ENCODE data around the gene P2RX1. TPM values are rescaled to one million over a fixed set of nuclear protein-coding genes. Genes with fewer than 3 reads are reported as not detected.

Gene P2RX1
- total RNA-seq, 1 donor, result 31.6 TPM

DNA sequence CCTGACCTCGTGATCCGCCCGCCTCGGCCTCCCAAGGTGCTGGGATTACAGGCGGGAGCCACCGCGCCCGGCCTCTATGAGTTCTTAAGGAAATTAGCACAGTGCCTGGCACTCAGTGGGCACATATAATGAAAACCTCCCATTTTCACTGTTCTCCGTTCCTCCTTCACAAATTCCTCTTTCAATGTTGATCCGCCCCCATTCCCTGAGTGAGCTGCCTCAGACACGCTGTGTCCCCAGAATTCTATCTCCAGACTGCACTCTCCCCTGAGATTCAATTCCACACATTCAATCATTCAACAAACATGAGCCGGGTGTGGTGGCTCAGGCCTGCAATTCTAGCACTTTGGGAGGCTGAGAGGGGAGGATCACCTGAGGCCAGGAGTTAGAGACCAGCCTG is 7.0 kb downstream of the P2RX1 start:
- Histone ChIP-seq H3K4me1 (ENCODE audit: insufficient read depth, low read length) (peaks cover 40% of the 10 kb centered on the region), H3K4me3 (ENCODE audit: low read length) (no peak overlapping the region), H3K9me3 (ENCODE audit: low read depth, low read length) (no peaks in the 10 kb centered on the region), H3K27me3 (ENCODE audit: insufficient read depth, low read length) (no peaks in the 10 kb centered on the region)

DNA sequence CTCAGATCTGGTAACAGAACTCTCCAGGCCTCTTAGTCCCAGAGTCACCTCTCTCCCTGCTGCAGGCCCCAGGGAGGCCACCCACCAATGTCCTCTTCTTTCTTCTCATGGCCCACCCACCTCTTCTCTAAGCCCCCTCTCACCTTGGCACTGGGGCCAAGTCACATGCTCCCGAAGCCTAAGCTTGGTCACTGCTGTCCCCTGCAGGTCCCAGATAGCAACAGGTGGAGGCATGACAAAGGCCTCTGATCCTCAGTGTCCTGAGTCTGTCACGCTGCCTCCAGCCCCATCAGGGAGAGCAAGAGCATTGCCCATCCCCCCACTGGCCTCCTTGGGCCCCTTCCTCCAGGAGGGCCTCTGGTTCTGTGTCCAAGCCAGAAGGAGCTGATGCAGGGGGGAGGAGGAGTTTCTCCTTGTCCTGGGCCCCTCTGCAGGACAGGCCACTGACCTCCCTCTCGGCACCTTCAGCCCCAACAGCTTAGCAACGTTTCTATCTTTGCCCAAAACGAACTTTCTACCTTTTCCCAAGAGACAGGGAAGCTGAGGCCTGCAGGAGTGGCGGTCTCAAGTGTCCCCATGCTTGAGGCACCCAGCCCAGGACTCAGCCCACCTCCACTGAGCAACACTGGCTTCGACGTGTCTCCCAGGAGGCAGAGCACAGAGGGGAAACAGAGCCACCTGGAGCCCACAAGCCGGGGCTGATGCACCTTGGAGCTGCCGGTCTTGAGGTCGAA is 8.6 kb downstream of the P2RX1 start:
- no peaks in the 10 kb centered on the region for H3K9me3 ChIP-seq (ENCODE audit: low read depth, low read length)
- no peak overlapping the region for H3K4me3 ChIP-seq (ENCODE audit: low read length)
- H3K4me1 ChIP-seq (ENCODE audit: insufficient read depth, low read length), result peaks cover 24% of the 10 kb centered on the region
- H3K27me3 ChIP-seq (ENCODE audit: insufficient read depth, low read length), result no peaks in the 10 kb centered on the region

DNA sequence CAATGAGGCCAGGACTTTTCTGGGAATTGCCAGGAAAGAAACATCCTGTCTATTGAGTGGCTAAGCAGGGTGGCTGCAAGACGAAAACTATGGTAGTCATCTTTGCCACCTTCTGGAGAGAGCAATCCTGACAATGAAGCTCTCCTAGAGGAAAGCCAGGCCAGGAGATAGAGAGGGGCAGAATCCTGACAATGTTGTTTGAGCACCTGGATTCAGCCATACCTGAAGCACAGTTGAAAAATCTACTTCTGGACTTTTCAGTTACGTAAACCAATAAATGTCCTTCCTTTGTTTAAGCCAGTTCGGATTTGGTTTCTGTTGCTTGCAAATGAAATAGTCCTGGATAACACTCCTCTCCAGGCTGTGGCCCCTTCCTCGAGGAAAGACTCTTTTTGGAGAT is 9.4 kb downstream of the P2RX1 start:
- peaks cover 17% of the 10 kb centered on the region for H3K4me1 ChIP-seq (ENCODE audit: insufficient read depth, low read length)
- H3K27me3 ChIP-seq (ENCODE audit: insufficient read depth, low read length), result no peaks in the 10 kb centered on the region
- H3K4me3 ChIP-seq (ENCODE audit: low read length), result no peak overlapping the region
- no peaks in the 10 kb centered on the region for H3K9me3 ChIP-seq (ENCODE audit: low read depth, low read length)

DNA sequence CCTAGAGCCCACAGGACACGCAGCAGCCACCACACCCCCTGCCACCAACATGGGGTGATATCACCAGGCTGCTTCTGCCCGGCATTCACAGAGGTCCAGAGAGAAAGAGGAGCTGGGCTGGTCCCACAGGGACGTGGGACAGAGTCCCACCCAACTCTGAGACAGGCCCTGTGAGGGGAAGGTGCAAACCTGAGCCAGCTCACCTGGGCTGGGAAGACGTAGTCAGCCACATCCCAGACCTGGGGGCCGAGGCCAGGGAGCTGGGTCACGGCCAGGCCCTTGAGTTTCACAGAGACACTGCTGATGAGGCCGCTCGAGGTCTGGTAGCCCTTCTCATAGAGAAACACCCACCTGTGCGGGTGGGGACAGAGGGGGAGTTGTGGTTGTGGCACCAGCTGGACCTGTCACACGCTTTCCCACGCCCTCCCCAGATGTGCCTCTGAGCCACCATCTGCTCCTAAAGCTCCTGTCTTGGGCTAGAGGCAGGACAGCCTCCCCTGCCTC is 11.2 kb downstream of the P2RX1 start:
- H3K9me3 ChIP-seq (ENCODE audit: low read depth, low read length), result no peaks in the 10 kb centered on the region
- H3K4me1 ChIP-seq (ENCODE audit: insufficient read depth, low read length), result no peaks in the 10 kb centered on the region
- H3K27me3 ChIP-seq (ENCODE audit: insufficient read depth, low read length), result no peaks in the 10 kb centered on the region
- no peak overlapping the region for H3K4me3 ChIP-seq (ENCODE audit: low read length)

DNA sequence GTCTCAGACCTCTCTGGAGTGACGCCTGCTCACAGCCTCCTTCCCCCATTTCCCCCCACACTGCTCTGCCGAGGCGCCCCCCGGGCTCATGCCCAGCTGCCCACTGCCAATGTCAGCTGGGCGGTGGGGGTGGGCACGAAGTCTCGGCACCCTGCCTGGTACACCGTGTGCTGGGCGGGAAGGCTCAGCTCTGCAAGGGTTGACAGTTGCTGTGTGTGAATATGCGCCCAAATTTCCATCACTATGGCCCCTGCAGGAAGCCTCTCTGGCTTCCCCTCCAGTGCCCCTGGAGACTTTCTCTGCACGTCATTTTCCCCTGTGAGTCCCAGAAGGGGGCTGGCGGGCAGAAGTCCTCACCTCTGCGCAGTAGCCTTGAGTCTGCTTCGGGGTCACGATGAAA is 11.8 kb downstream of the P2RX1 start:
- Histone ChIP-seq H3K9me3 (ENCODE audit: low read depth, low read length) (no peaks in the 10 kb centered on the region), H3K4me1 (ENCODE audit: insufficient read depth, low read length) (no peaks in the 10 kb centered on the region), H3K27me3 (ENCODE audit: insufficient read depth, low read length) (no peaks in the 10 kb centered on the region), H3K4me3 (ENCODE audit: low read length) (no peak overlapping the region)

DNA sequence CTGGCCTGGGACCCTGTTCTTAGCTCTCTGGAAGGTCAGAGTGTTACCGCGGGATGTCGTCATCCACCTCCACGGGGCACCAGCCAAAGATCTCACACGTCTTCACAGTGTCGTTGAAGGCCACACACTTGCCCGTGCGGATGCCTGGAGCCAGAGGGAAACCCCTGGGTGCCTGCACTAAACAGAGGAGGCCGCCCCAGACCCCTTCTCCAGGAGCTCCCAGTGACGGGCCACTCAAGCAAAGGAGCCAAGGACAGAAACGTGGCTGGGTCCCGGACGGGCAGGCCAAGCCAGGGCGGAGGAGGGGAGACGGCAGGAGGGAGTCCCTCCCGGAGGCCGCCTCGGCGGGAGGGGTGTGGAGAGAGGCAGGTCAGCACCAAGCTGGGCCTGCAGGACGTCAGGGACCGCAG is 12.4 kb downstream of the P2RX1 start:
- H3K4me3 ChIP-seq (ENCODE audit: low read length), result no peak overlapping the region
- no peaks in the 10 kb centered on the region for H3K9me3 ChIP-seq (ENCODE audit: low read depth, low read length)
- H3K27me3 ChIP-seq (ENCODE audit: insufficient read depth, low read length), result no peaks in the 10 kb centered on the region
- H3K4me1 ChIP-seq (ENCODE audit: insufficient read depth, low read length), result no peaks in the 10 kb centered on the region

DNA sequence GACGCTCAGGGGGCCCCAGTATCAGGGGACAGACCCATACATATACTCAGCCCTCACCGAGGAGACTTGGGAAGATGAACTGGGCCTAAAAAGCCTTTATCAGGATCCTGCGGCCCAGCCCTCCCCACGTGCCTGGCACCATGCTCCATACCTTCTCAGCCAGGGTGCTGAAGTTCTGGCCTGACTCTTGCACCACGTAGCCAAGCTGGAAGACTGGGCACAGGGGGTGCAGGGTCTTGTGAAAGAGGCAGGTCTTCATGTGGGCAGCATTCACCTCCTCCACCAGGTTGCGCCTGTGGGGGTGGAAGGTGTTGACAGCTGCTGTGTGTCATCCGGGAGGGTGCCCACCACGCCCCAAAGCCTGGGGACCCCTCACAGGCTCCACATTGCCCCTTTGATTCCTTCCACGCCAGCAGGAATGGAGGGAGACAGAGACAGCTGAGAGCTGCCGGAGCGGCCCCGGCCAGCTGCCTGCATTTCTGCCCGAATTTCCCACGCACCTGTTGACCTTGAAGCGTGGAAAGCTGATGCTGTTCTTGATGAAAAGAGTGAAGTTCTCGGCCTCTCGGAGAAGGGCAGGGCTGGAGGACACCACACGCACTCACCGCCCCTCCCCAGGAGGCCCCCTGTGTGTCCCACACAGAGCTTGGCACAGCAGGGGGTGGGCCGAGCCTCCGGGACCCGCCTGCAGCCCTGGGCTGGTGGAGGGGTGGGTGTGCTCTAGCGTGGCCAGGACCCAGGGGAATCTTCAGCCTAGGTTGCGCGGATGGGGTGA is 13.0 kb downstream of the P2RX1 start:
- Histone ChIP-seq H3K9me3 (ENCODE audit: low read depth, low read length) (no peaks in the 10 kb centered on the region), H3K4me1 (ENCODE audit: insufficient read depth, low read length) (no peaks in the 10 kb centered on the region), H3K4me3 (ENCODE audit: low read length) (no peak overlapping the region), H3K27me3 (ENCODE audit: insufficient read depth, low read length) (no peaks in the 10 kb centered on the region)

DNA sequence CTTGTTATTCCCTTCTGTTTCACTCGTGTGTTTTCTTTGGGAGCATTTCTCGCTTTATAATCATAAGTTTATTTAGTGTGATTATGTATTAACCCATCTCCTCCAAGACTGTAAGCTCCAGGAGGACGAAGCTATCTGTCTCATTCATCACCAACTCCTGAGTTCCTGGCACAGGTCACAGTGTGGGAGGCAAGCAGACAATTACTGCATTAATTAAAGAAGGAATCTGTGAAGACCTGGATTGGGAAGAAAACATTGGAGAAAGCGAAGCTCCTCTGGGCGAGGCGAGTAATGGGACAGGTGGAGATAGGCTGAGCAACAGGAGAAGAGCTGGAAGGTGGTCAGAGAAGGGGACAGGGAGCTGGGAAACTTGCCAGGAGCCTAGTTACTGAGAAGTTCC is 15.6 kb downstream of the P2RX1 start:
- no peaks in the 10 kb centered on the region for H3K27me3 ChIP-seq (ENCODE audit: insufficient read depth, low read length)
- no peak overlapping the region for H3K4me3 ChIP-seq (ENCODE audit: low read length)
- H3K9me3 ChIP-seq (ENCODE audit: low read depth, low read length), result no peaks in the 10 kb centered on the region
- peaks cover 4% of the 10 kb centered on the region for H3K4me1 ChIP-seq (ENCODE audit: insufficient read depth, low read length)

DNA sequence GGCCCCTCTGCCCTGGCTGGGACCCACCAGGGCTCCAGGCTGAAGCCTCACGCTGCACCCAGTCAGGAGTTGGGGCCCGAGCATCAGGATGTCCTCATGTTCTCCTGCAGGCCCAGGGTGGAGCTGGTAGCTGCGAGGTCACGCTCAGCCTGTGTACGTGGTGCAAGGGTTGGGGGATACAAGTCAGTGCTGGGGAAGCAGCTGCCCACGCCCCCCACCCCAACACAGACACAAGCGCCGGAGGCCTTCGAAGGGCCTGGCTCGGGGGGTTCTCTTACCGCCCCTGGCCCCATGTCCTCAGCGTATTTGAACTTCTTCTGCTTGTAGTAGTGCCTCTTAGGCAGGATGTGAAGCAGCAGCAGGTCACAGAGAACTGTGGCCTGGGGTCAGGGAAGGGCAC is 18.5 kb downstream of the P2RX1 start:
- Histone ChIP-seq H3K27me3 (ENCODE audit: insufficient read depth, low read length) (no peaks in the 10 kb centered on the region), H3K9me3 (ENCODE audit: low read depth, low read length) (no peaks in the 10 kb centered on the region), H3K4me3 (ENCODE audit: low read length) (no peak overlapping the region), H3K4me1 (ENCODE audit: insufficient read depth, low read length) (peaks cover 28% of the 10 kb centered on the region)

DNA sequence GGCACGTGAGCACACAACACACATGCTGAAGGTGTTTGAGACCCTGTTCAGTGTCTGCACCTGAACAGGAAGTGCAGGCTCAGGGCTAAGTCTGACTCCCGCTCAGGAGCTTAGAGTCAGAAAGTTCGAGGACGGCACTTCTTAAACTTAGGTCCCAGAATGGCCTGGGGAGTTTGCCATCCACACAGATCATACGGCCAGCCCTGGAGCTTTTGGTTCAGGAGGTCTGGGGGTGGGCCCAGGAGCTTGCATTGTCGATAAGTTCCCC is 19.4 kb downstream of the P2RX1 start:
- Histone ChIP-seq H3K27me3 (ENCODE audit: insufficient read depth, low read length) (no peaks in the 10 kb centered on the region), H3K4me1 (ENCODE audit: insufficient read depth, low read length) (peaks cover 35% of the 10 kb centered on the region), H3K4me3 (ENCODE audit: low read length) (no peak overlapping the region), H3K9me3 (ENCODE audit: low read depth, low read length) (no peaks in the 10 kb centered on the region)

DNA sequence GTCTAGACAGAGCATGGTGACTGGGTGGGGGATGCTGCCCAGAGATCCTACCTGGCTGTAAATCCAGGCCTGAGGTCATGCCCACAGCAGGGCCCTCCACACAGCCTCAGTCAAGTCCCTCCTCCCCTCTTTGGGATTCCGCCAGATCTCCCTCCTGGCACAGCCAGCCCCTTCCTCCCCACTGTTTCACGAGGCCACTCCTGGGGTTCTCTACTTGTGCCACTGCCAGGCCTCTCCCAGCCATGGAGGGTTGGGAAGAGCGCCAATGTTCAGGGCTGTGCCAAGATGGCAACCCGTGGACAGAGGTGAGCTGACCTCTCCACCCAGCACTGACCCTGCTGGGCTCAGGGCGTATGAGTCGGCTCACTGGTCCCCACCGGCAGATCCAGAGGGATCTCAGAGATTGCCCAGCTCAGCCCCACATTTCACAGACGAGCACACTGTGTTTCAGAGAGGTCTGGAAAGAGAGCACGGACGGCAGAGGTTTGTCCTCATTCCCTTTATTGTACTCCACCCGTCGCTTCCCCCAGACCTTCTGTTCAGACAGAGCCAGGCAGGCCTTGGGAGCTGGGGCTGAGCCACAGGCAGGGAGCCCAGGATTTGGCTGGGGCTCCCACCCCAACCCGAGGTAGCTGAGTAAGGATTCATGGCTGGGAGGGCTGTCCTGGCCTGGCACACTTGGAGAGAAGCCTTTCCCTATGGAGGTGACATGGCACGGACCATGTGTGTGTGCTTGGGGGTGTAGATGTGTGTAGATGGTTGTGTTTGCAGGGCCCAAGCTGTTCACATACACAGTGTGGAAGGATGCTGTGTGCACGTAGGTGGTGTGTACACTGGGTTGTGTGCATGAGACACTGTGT is 19.9 kb downstream of the P2RX1 start:
- H3K4me3 ChIP-seq (ENCODE audit: low read length), result no peak overlapping the region
- H3K4me1 ChIP-seq (ENCODE audit: insufficient read depth, low read length), result peaks cover 40% of the 10 kb centered on the region
- no peaks in the 10 kb centered on the region for H3K27me3 ChIP-seq (ENCODE audit: insufficient read depth, low read length)
- H3K9me3 ChIP-seq (ENCODE audit: low read depth, low read length), result no peaks in the 10 kb centered on the region

DNA sequence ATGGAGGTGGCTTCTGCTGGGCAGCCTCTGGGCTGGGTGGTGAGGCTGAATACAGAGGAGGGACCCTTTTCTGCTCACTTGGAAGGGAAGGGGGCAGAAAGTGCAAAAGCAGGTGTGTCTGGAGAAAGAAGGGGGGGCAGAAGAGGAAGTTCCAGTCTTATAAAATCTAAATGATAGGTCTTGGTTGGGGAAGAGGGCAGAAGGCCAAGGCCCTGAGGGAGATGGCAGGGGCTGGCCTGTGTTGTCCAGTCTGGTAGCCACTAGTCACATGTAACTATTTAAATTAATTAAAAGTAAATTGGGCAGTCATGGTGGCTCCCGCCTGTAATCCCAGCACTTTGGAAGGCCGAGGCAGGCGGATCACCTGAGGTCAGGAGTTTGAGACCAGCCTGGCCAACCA is 20.9 kb downstream of the P2RX1 start:
- Histone ChIP-seq H3K9me3 (ENCODE audit: low read depth, low read length) (no peaks in the 10 kb centered on the region), H3K4me3 (ENCODE audit: low read length) (no peak overlapping the region), H3K27me3 (ENCODE audit: insufficient read depth, low read length) (no peaks in the 10 kb centered on the region), H3K4me1 (ENCODE audit: insufficient read depth, low read length) (peaks cover 48% of the 10 kb centered on the region)

DNA sequence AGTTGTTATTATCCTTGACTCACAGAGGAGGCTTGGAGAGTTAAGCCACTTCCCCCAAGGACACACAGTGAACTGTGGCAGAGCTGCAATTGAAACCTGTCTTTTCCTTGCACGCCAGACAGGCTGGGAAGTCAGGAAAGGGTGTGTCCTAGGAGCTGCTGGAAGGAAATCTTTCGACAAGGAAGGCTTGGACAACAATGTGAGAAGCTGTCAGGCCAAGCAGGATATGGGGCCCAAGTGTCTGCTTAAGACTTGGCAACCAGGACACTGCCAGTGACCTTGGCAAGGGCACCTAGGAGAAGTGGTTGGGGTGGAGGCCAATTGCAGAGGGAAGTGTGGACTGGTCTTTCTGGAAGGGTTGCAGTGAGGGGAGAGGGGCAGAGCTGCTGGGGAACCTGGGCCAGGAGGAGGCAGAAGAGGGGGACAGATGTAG is 21.3 kb downstream of the P2RX1 start:
- H3K9me3 ChIP-seq (ENCODE audit: low read depth, low read length), result no peaks in the 10 kb centered on the region
- H3K27me3 ChIP-seq (ENCODE audit: insufficient read depth, low read length), result no peaks in the 10 kb centered on the region
- peaks cover 53% of the 10 kb centered on the region for H3K4me1 ChIP-seq (ENCODE audit: insufficient read depth, low read length)
- no peak overlapping the region for H3K4me3 ChIP-seq (ENCODE audit: low read length)

DNA sequence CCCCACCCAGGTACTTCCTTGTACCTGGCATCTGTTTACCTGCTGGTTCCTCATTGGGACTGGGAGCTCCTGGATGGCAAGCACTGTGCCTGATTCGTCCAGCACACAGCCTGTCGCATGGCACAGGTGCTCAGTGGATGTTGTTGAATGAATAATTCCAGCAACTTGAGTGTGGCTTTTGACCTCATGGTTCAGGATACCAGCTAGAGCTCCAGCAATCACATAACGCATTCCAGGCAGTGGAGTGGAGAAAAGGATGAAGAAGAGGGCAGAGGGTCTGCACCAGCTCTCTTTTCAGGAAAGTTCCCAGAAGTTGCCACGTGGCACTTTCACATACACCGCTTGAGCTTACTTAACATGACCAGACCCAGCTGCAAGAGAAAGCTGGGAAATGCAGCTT is 22.1 kb downstream of the P2RX1 start:
- Histone ChIP-seq H3K27me3 (ENCODE audit: insufficient read depth, low read length) (no peaks in the 10 kb centered on the region), H3K9me3 (ENCODE audit: low read depth, low read length) (no peaks in the 10 kb centered on the region), H3K4me1 (ENCODE audit: insufficient read depth, low read length) (peaks cover 57% of the 10 kb centered on the region), H3K4me3 (ENCODE audit: low read length) (no peak overlapping the region)

DNA sequence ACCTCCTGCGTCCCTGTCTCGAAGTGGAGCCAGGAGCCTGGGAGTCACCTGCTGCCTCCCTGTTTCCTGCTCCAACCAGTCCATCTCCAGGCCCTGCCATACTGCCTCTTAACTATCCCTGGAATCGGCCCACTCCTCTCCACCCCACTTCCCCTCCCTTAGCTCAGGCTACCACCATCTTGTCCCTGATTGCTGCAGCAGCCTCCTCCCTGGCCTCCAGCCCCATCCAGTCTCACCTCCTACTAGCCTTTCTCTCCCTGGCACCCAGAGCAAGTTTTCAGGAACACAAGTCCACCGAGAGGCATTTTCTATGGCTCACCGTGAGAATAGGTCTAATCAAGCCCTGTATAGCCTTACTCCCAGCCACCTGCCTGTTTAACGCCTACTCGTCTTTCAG is 22.5 kb downstream of the P2RX1 start:
- Histone ChIP-seq H3K4me1 (ENCODE audit: insufficient read depth, low read length) (peaks cover 57% of the 10 kb centered on the region), H3K4me3 (ENCODE audit: low read length) (no peak overlapping the region), H3K27me3 (ENCODE audit: insufficient read depth, low read length) (no peaks in the 10 kb centered on the region), H3K9me3 (ENCODE audit: low read depth, low read length) (no peaks in the 10 kb centered on the region)
